Activated B cell treated with CpG ODN at 0.5 μM for 24 hours (primary cell): ENCODE data around the gene KATNB1. TPM values are rescaled to one million over a fixed set of nuclear protein-coding genes. Genes with fewer than 3 reads are reported as not detected.

Experiments
- ATAC-seq: fragments of 200-7000 bp; cut with Tn5 transposase; one replicate; pipeline ENCODE4 v1.10.0; 2021; ENCODE audit warnings: low read depth, mild to moderate bottlenecking, moderate library complexity
- CTCF ChIA-PET: fragments of 350-600 bp; sonication (Branson Sonifier 250); formaldehyde crosslinking; loops from one replicate; lab custom pipeline; 2021; ENCODE audit warnings: antibody characterized with exemption; lab: Charles Lee
- POLR2A ChIA-PET: fragments of 350-600 bp; sonication (Branson Sonifier 250); formaldehyde crosslinking; loops from one replicate; lab custom pipeline; 2021; ENCODE audit warnings: antibody characterized with exemption; lab: Charles Lee
- DNase-seq: peaks from one replicate; pipeline ENCODE4 v3.0.0; 2022
- H3K27ac Mint-ChIP-seq: one replicate; pipeline ENCODE4 v1.8.0; 2020; ENCODE audit warnings: mixed read lengths
- H3K27me3 Mint-ChIP-seq: one replicate; pipeline ENCODE4 v1.8.0; 2021; ENCODE audit warnings: mixed read lengths
- H3K36me3 Mint-ChIP-seq: one replicate; pipeline ENCODE4 v1.8.0; 2021; ENCODE audit warnings: low read depth, mixed read lengths
- H3K4me1 Mint-ChIP-seq: one replicate; pipeline ENCODE4 v1.8.0; 2021; ENCODE audit warnings: mixed read lengths
- H3K4me3 Mint-ChIP-seq: one replicate; pipeline ENCODE4 v1.8.0; 2020; ENCODE audit warnings: mild to moderate bottlenecking, mixed read lengths
- H3K9me3 Mint-ChIP-seq: one replicate; pipeline ENCODE4 v1.8.0; 2020; ENCODE audit warnings: mixed read lengths
- intact Hi-C: fragments of 100-400 bp; cut with micrococcal nuclease; formaldehyde crosslinking; loops from one replicate; pipeline ENCODE4 v1.15.1; 2024
- total RNA-seq: library from RNA; stranded (reverse); gene quantifications from 2 replicates; pipeline ENCODE4 v1.2.3, GENCODE V29; 2022
- TF ChIP-seq, protein P1 (sequence below): fragments of 200-600 bp; IDR thresholded peaks from one replicate; pipeline ENCODE4 v1.8.0; 2022; ENCODE audit warnings: antibody characterized with exemption, mild to moderate bottlenecking

KATNB1 gene
- total RNA-seq, 1 donor from 2014 or later, result 16.8 TPM

DNA sequence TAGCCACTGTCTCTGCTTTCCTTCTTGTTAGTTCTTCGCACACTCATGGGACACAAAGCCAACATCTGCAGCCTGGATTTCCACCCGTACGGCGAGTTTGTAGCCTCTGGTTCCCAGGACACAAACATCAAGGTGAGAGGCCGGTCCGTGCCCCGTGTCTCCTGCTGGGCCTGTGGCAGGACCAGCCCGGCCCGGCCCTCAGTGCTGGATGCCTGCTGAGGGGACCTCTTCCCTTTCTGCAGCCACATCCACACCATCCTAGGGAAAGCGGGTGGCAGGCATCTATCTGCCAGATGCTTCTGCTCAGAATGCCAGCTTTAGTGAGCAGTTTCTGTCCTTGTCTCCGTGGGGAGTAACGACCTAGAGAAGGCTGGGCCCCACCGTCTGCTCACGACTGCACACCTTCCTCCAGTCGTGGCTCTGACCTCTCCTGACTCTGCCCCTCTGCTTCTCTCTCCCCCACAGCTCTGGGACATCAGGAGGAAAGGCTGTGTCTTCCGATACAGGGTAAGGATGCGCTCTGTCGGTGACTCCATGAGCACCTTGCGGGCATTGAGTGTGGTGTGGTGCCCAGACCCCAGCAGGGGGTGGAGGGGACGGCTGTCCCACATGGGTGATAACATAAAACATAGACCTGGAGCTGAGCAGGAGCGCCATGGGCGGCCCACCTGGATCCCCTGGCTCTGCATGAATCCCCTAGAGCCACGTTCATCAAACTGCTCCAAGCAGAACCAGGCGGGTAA, 15.4 kb downstream of the KATNB1 start:
- Mint-ChIP-seq H3K27ac (no peak overlapping the region), H3K36me3 (peaks cover 27% of the 10 kb centered on the region), H3K4me3 (no peak overlapping the region), H3K4me1 (no peaks in the 10 kb centered on the region), H3K27me3 (no peaks in the 10 kb centered on the region), H3K9me3 (no peaks in the 10 kb centered on the region)
- intact Hi-C loops, result no loop called here
- ATAC-seq, result no peak
- TF ChIP-seq, protein P1, sequence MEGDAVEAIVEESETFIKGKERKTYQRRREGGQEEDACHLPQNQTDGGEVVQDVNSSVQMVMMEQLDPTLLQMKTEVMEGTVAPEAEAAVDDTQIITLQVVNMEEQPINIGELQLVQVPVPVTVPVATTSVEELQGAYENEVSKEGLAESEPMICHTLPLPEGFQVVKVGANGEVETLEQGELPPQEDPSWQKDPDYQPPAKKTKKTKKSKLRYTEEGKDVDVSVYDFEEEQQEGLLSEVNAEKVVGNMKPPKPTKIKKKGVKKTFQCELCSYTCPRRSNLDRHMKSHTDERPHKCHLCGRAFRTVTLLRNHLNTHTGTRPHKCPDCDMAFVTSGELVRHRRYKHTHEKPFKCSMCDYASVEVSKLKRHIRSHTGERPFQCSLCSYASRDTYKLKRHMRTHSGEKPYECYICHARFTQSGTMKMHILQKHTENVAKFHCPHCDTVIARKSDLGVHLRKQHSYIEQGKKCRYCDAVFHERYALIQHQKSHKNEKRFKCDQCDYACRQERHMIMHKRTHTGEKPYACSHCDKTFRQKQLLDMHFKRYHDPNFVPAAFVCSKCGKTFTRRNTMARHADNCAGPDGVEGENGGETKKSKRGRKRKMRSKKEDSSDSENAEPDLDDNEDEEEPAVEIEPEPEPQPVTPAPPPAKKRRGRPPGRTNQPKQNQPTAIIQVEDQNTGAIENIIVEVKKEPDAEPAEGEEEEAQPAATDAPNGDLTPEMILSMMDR, result no peak
- no peak for DNase-seq
- ChIA-PET CTCF (no interaction called here), POLR2A (no interaction called here)

DNA sequence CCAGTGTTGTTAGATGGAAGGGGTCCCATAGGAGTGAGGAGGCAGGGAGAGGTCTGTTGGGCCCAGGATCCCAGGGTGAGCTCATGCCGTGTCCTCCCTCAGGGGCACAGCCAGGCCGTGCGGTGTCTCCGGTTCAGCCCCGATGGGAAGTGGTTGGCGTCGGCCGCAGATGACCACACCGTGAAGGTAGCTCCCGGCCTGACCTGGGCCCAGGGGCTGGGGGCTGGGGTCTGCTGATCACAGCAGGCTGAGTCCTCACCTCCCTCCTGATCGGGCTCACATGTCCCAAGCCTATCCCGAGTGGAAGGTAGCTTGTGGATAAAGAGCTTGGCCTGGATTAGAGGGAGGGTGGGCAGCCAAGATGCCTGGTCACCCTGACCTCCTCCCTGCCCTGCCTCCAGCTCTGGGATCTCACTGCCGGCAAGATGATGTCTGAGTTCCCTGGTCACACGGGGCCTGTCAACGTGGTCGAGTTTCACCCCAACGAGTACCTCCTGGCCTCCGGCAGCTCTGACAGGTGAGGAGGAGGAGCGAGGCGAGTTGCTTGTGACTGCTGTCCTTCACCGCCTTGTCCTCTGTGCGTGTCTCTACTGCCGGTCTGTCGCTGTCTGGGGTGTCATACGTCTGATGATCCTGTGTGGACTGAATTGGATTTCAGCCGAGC, 16.1 kb downstream of the KATNB1 start:
- peaks cover 29% of the 10 kb centered on the region for H3K36me3 Mint-ChIP-seq
- no peak overlapping the region for H3K27ac Mint-ChIP-seq
- TF ChIP-seq, protein P1, result no peak
- ChIA-PET CTCF (no interaction called here), POLR2A (interaction anchor here (1.0 kb wide), 1 partner anchor 16 kb away, joined by 4 read pairs; the partner anchor contains the start of gene KATNB1)
- no peaks in the 10 kb centered on the region for H3K4me1 Mint-ChIP-seq
- H3K9me3 Mint-ChIP-seq, result no peaks in the 10 kb centered on the region
- H3K27me3 Mint-ChIP-seq, result no peaks in the 10 kb centered on the region
- no peak for DNase-seq
- no peak overlapping the region for H3K4me3 Mint-ChIP-seq
- ATAC-seq, result no peak
- intact Hi-C loops, result no loop called here

GRCh38 chr16:57752203-57752580, 16.6 kb downstream of the KATNB1 start:
- Mint-ChIP-seq H3K9me3 (no peaks in the 10 kb centered on the region), H3K36me3 (peaks cover 27% of the 10 kb centered on the region), H3K4me3 (no peak overlapping the region), H3K27me3 (no peaks in the 10 kb centered on the region), H3K27ac (no peak overlapping the region), H3K4me1 (no peaks in the 10 kb centered on the region)
- ATAC-seq (no peak), DNase-seq (no peak)
- TF ChIP-seq, protein P1, result no peak
- intact Hi-C loops, result no loop called here
- ChIA-PET CTCF (no interaction called here), POLR2A (interaction anchor here (1.0 kb wide), 1 partner anchor 17 kb away, joined by 4 read pairs; the partner anchor contains the start of gene KATNB1)

GRCh38 chr16:57752581-57753447, 17.2 kb downstream of the KATNB1 start:
- H3K27me3 Mint-ChIP-seq, result no peaks in the 10 kb centered on the region
- H3K9me3 Mint-ChIP-seq, result no peaks in the 10 kb centered on the region
- peaks cover 24% of the 10 kb centered on the region for H3K36me3 Mint-ChIP-seq
- ChIA-PET POLR2A (interaction anchor here (1.0 kb wide), 1 partner anchor 17 kb away, joined by 4 read pairs; the partner anchor contains the start of gene KATNB1), CTCF (no interaction called here)
- TF ChIP-seq, protein P1, result no peak
- no peak for ATAC-seq
- no peak for DNase-seq
- intact Hi-C loops, result no loop called here
- no peak overlapping the region for H3K4me3 Mint-ChIP-seq
- H3K27ac Mint-ChIP-seq, result no peak overlapping the region
- H3K4me1 Mint-ChIP-seq, result no peaks in the 10 kb centered on the region
